Body of pancreas (tissue), 4 donors: ENCODE data around the gene LIPT2. TPM values are rescaled to one million over a fixed set of nuclear protein-coding genes. Genes with fewer than 3 reads are reported as not detected.

Experiments used
- ATAC-seq: fragments of 150-250 bp; one replicate; pipeline ENCODE4 v1.9.1; 2016
- DNase-seq, 4 donors: peaks; one replicate each; pipeline ENCODE4 v3.0.0-alpha.2; 2019
- H3K27ac ChIP-seq, 4 donors: fragments of 200-600 bp; sonication (generic); 1 replicate in 3 of 4; 2 replicates in 1 of 4; pipeline versions ENCODE4 v1.5.1 to v1.6.1; 2016 to 2019; ENCODE audit warnings: mild to moderate bottlenecking in 1 of 4, mixed read lengths in 1 of 4, moderate library complexity in 1 of 4
- H3K27me3 ChIP-seq, 2 donors: fragments of 200-600 bp; sonication (generic); one replicate each; pipeline ENCODE4 v1.6.0; 2016; ENCODE audit warnings: mild to moderate bottlenecking in 1 of 2
- H3K36me3 ChIP-seq, 2 donors: fragments of 200-600 bp; sonication (generic); replicated peaks in 1 of 2; 2 replicates each; pipeline ENCODE4 v1.5.1; 2016; ENCODE audit warnings: low read depth in 2 of 2; ENCODE audit not compliant: insufficient read depth in 1 of 2
- H3K4me1 ChIP-seq: fragments of 200-600 bp; sonication (generic); one replicate; pipeline ENCODE4 v1.6.0; 2016
- H3K4me3 ChIP-seq, 2 donors: fragments of 200-600 bp; sonication (generic); 1 replicate in 1 of 2; 2 replicates in 1 of 2; pipeline ENCODE4 v1.5.1; 2016 to 2019
- H3K9me3 ChIP-seq, 3 donors: fragments of 200-600 bp; sonication (generic); 1 replicate in 2 of 3; 2 replicates in 1 of 3; pipeline ENCODE4 v1.5.1; 2016
- CTCF ChIP-seq, 7 experiments: fragments of 450-650 bp in 4 of 7; fragments of 200-600 bp in 3 of 7; sonication (generic) in 3 of 7; IDR thresholded peaks; one replicate each; pipeline ENCODE4 v1.5.1; 2016 to 2019; ENCODE audit warnings: antibody characterized with exemption in 7 of 7
- POLR2A ChIP-seq, 3 donors: fragments of 450-650 bp; IDR thresholded peaks; one replicate each; pipeline ENCODE4 v1.6.1; 2016; ENCODE audit warnings: antibody characterized with exemption in 3 of 3, mild to moderate bottlenecking in 2 of 3
- WGBS, 2 donors: methylation state at CpG; one replicate each; pipeline ENCODE4 v1.1.5; 2017; 5-methylcytosine and 5-hydroxymethylcytosine counted together
- intact Hi-C: fragments of 100-400 bp; cut with DNase I; formaldehyde crosslinking; loops from one replicate; pipeline ENCODE4 v1.15.1; 2023
- total RNA-seq, 2 donors: library from RNA; depleted of rRNA; stranded (reverse); fragments of >200 nt; gene quantifications; one replicate each; pipeline ENCODE4 v1.1.0, GENCODE V29; 2016

LIPT2 gene
- total RNA-seq, 2 donors from 2014 or later, result 1.3 to 20.8 TPM

GRCh38 chr11:74485868-74486267 is 7.7 kb downstream of the LIPT2 start:
- ATAC-seq (no peak), DNase-seq (no peak)
- TF ChIP-seq CTCF (IDR thresholded peaks at IDR 0.05), result no peak
- no peak for TF ChIP-seq POLR2A (IDR thresholded peaks at IDR 0.05)
- Histone ChIP-seq H3K36me3 (no peaks in the 10 kb centered on the region), H3K9me3 (no peaks in the 10 kb centered on the region), H3K4me1 (no peaks in the 10 kb centered on the region), H3K4me3 (no peak overlapping the region), H3K27me3 (no peaks in the 10 kb centered on the region), H3K27ac (no peak overlapping the region)
- 83 to 84% methylated on average over 2 of the region's 2 CpGs for WGBS, 2 donors
- intact Hi-C loops, result no loop called here

GRCh38 chr11:74480688-74481417 is 12.7 kb downstream of the LIPT2 start:
- no peak for ATAC-seq
- no peaks in the 10 kb centered on the region for H3K9me3 ChIP-seq
- intact Hi-C loops, result no loop called here
- H3K4me3 ChIP-seq, result no peak overlapping the region
- H3K27me3 ChIP-seq, result no peaks in the 10 kb centered on the region
- 60 to 65% methylated on average over 3 of the region's 3 CpGs for WGBS, 2 donors
- no peak for TF ChIP-seq POLR2A (IDR thresholded peaks at IDR 0.05)
- TF ChIP-seq CTCF (IDR thresholded peaks at IDR 0.05), result no peak
- no peak for DNase-seq
- H3K4me1 ChIP-seq, result no peaks in the 10 kb centered on the region
- no peak overlapping the region for H3K27ac ChIP-seq
- no peaks in the 10 kb centered on the region for H3K36me3 ChIP-seq

GRCh38 chr11:74479732-74480123 is 13.8 kb downstream of the LIPT2 start:
- Histone ChIP-seq H3K27ac (no peak overlapping the region), H3K9me3 (no peaks in the 10 kb centered on the region), H3K4me1 (no peaks in the 10 kb centered on the region), H3K27me3 (no peaks in the 10 kb centered on the region), H3K4me3 (no peak overlapping the region), H3K36me3 (no peaks in the 10 kb centered on the region)
- no peak for DNase-seq
- TF ChIP-seq CTCF (IDR thresholded peaks at IDR 0.05) (no peak), POLR2A (IDR thresholded peaks at IDR 0.05) (no peak)
- intact Hi-C loops, result no loop called here
- ATAC-seq, result no peak
- 10 to 29% methylated on average over 1 of the region's 1 CpG for WGBS, 2 donors

GRCh38 chr11:74478877-74479731 is 14.4 kb downstream of the LIPT2 start:
- Histone ChIP-seq H3K27me3 (no peaks in the 10 kb centered on the region), H3K9me3 (no peaks in the 10 kb centered on the region), H3K36me3 (no peaks in the 10 kb centered on the region), H3K4me3 (no peak overlapping the region), H3K27ac (no peak overlapping the region), H3K4me1 (no peaks in the 10 kb centered on the region)
- DNase-seq (no peak), ATAC-seq (no peak)
- TF ChIP-seq POLR2A (IDR thresholded peaks at IDR 0.05) (no peak), CTCF (IDR thresholded peaks at IDR 0.05) (no peak)
- 69 to 82% methylated on average over 10 of the region's 10 CpGs for WGBS, 2 donors
- intact Hi-C loops, result no loop called here
